Measurements from ENCODE around the gene GABBR2.

DNA sequence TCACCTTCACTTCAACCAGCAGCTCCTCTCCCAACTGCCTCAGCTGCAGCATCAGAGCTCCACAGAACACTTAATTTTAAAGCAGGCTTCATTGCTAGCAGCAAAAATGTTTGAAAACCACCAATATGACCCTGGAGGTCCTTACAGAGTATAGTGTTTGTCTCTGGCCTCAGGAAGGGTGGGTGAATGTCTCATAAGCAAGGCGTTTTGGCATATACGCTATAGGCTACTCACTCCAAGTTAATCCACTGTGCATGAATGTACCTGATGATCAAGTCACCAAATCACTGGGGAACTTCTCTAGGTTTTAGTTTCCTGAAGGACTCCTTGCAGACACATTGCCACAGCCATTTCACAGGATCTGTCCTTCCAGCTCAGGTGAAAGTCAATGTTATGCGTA, 125.3 kb downstream of the GABBR2 start:
- no peak for TF ChIP-seq CREB1 (IDR thresholded peaks at IDR 0.05; ENCODE audit: low read depth)
- TF ChIP-seq TAF1 (IDR thresholded peaks at IDR 0.05; ENCODE audit: low read depth) = no peak
- TF ChIP-seq MAX (IDR thresholded peaks at IDR 0.05) = no peak
- no peak for TF ChIP-seq TEAD4 (IDR thresholded peaks at IDR 0.05)
- no peak for TF ChIP-seq EP300 (IDR thresholded peaks at IDR 0.05; ENCODE audit: borderline replicate concordance)
- no peak for TF ChIP-seq CEBPB (IDR thresholded peaks at IDR 0.05)
- no peak for TF ChIP-seq NFIC (IDR thresholded peaks at IDR 0.05)
- TF ChIP-seq RAD21 (IDR thresholded peaks at IDR 0.05; ENCODE audit: low read depth) = no peak
- TF ChIP-seq TCF12 (IDR thresholded peaks at IDR 0.05; ENCODE audit: low read depth) = no peak
- TF ChIP-seq REST (IDR thresholded peaks at IDR 0.05; ENCODE audit: low read depth) = no peak
- TF ChIP-seq, protein P1, sequence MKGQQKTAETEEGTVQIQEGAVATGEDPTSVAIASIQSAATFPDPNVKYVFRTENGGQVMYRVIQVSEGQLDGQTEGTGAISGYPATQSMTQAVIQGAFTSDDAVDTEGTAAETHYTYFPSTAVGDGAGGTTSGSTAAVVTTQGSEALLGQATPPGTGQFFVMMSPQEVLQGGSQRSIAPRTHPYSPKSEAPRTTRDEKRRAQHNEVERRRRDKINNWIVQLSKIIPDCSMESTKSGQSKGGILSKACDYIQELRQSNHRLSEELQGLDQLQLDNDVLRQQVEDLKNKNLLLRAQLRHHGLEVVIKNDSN (IDR thresholded peaks at IDR 0.05) = no peak
- no peak for TF ChIP-seq YY1 (IDR thresholded peaks at IDR 0.05; ENCODE audit: low read depth)
